Measurements from ENCODE around the gene DHX32. TPM values are rescaled to one million over a fixed set of nuclear protein-coding genes. Genes with fewer than 3 reads are reported as not detected.
"Not testable (repeated sequence)": the region's sequence is repeated elsewhere in the genome, so short reads cannot be mapped to it uniquely, and the experiment has no call there.

Gene DHX32
- total and polyA plus RNA-seq, 2 donors from 2014 or later: 20.0 to 33.2 TPM

DNA sequence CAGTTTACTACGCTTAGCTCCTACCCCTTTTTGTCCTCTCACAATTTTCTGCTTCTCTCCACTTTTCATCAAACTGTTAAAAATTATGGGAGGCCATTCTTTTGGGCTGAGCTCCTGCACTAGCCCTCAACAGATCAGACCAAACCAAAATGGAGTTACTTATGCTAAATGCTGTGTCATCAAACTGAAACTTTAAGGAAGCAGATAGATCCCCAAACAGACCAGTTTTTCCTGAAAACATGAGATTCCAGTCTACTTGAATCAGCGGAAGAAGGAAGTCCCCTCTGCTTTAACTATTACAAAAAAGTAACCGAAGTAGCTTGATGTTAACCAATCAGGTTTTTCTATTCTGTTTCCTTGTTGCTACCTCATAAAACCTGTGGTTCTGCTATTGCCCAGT is 35.9 kb upstream of the DHX32 start:
- H3K4me3 ChIP-seq (ENCODE audit: low read length in 3 of 3): no peak overlapping the region
- H3K36me3 ChIP-seq (ENCODE audit: control insufficient read depth in 2 of 3, insufficient read depth in 3 of 3, low read length in 3 of 3): no peaks in the 10 kb centered on the region
- H3K9me3 ChIP-seq (ENCODE audit: control insufficient read depth in 2 of 3, insufficient read depth in 1 of 3, low read length in 3 of 3): no peaks in the 10 kb centered on the region
- FAIRE-seq (no peak), DNase-seq (no peak)
- H3K4me1 ChIP-seq (ENCODE audit: control insufficient read depth in 2 of 3, insufficient read depth in 2 of 3, low read depth in 1 of 3, low read length in 3 of 3): no peaks in the 10 kb centered on the region
- no peak overlapping the region for H3K9ac ChIP-seq (ENCODE audit: low read length in 3 of 3)
- intact Hi-C loops (cut with DNase I): no loop called here
- TF ChIP-seq CTCF (IDR thresholded peaks at IDR 0.05; ENCODE audit: borderline replicate concordance, extremely low read depth, insufficient read depth): no peak
- no peak overlapping the region for H3K27ac ChIP-seq (ENCODE audit: low read depth in 2 of 2, low read length in 2 of 2)
- no peaks in the 10 kb centered on the region for H3K27me3 ChIP-seq (ENCODE audit: control insufficient read depth, insufficient read depth, low read length)

GRCh38 chr10:125913277-125913676 is 32.2 kb upstream of the DHX32 start:
- H3K36me3 ChIP-seq (ENCODE audit: control insufficient read depth in 2 of 3, insufficient read depth in 3 of 3, low read length in 3 of 3); DNase-seq; FAIRE-seq; H3K27me3 ChIP-seq (ENCODE audit: control insufficient read depth, insufficient read depth, low read length); H3K4me1 ChIP-seq (ENCODE audit: control insufficient read depth in 2 of 3, insufficient read depth in 2 of 3, low read depth in 1 of 3, low read length in 3 of 3); intact Hi-C loops (cut with DNase I); H3K9ac ChIP-seq (ENCODE audit: low read length in 3 of 3); H3K4me3 ChIP-seq (ENCODE audit: low read length in 3 of 3); H3K9me3 ChIP-seq (ENCODE audit: control insufficient read depth in 2 of 3, insufficient read depth in 1 of 3, low read length in 3 of 3); H3K27ac ChIP-seq (ENCODE audit: low read depth in 2 of 2, low read length in 2 of 2): not testable (repeated sequence)

DNA sequence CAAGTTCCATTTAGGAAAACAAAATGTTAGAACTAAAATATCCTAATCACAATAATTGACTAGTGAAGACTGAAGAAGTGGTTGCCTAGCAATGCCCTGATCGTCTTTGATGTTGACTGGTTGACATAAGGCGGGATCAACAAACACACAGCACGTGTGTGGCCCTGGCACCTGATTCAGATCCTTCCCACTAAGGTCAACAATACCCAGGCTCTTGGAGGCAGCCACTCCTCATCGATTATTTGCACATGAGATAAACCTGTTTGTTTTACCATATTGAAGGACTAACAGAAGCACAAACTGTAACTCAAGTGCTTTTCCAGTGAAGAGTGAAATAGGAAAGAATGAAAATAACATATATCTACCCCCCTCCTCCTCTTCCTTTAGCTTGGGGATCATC is 30.9 kb upstream of the DHX32 start:
- H3K9me3 ChIP-seq (ENCODE audit: control insufficient read depth in 2 of 3, insufficient read depth in 1 of 3, low read length in 3 of 3): no peaks in the 10 kb centered on the region
- intact Hi-C loops (cut with DNase I): no loop called here
- no peak for TF ChIP-seq CTCF (IDR thresholded peaks at IDR 0.05; ENCODE audit: borderline replicate concordance, extremely low read depth, insufficient read depth)
- DNase-seq: no peak
- H3K4me3 ChIP-seq (ENCODE audit: low read length in 3 of 3): no peak overlapping the region
- no peaks in the 10 kb centered on the region for H3K4me1 ChIP-seq (ENCODE audit: control insufficient read depth in 2 of 3, insufficient read depth in 2 of 3, low read depth in 1 of 3, low read length in 3 of 3)
- no peaks in the 10 kb centered on the region for H3K36me3 ChIP-seq (ENCODE audit: control insufficient read depth in 2 of 3, insufficient read depth in 3 of 3, low read length in 3 of 3)
- no peak overlapping the region for H3K9ac ChIP-seq (ENCODE audit: low read length in 3 of 3)
- no peaks in the 10 kb centered on the region for H3K27me3 ChIP-seq (ENCODE audit: control insufficient read depth, insufficient read depth, low read length)
- no peak overlapping the region for H3K27ac ChIP-seq (ENCODE audit: low read depth in 2 of 2, low read length in 2 of 2)
- FAIRE-seq: no peak

- Histone ChIP-seq H3K4me3 (ENCODE audit: low read length in 3 of 3) (no peak overlapping the region), H3K4me1 (ENCODE audit: control insufficient read depth in 2 of 3, insufficient read depth in 2 of 3, low read depth in 1 of 3, low read length in 3 of 3) (no peaks in the 10 kb centered on the region), H3K9me3 (ENCODE audit: control insufficient read depth in 2 of 3, insufficient read depth in 1 of 3, low read length in 3 of 3) (no peaks in the 10 kb centered on the region), H3K27me3 (ENCODE audit: control insufficient read depth, insufficient read depth, low read length) (no peaks in the 10 kb centered on the region), H3K36me3 (ENCODE audit: control insufficient read depth in 2 of 3, insufficient read depth in 3 of 3, low read length in 3 of 3) (no peaks in the 10 kb centered on the region), H3K27ac (ENCODE audit: low read depth in 2 of 2, low read length in 2 of 2) (no peak overlapping the region), H3K9ac (ENCODE audit: low read length in 3 of 3) (no peak overlapping the region)
- no peak for TF ChIP-seq CTCF (IDR thresholded peaks at IDR 0.05; ENCODE audit: borderline replicate concordance, extremely low read depth, insufficient read depth)
- FAIRE-seq: no peak
- no peak for DNase-seq
- intact Hi-C loops (cut with DNase I): no loop called here
Observed at GRCh38 chr10:125911145-125911544, 30.1 kb upstream of the DHX32 start.

DNA sequence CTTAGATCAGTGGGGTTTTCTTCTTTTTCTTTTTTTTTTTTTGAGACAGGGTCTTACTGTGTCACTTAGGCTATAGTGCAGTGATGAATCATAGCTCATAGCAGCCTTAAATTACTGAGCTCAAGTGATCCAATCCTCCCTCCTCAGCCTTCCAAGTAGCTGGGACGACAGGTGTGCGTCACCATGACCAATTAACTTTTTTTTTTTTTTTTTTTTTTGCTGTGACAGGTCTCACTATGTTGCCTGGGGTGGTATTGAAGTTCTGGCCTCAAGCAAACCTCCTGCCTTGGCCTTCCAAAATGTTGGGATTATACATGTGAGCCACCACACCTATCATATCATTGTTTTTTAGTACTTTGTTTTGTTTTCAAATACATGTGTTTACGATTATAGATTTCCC is 28.4 kb upstream of the DHX32 start:
- H3K27ac ChIP-seq (ENCODE audit: low read depth in 2 of 2, low read length in 2 of 2); H3K27me3 ChIP-seq (ENCODE audit: control insufficient read depth, insufficient read depth, low read length); FAIRE-seq; H3K4me1 ChIP-seq (ENCODE audit: control insufficient read depth in 2 of 3, insufficient read depth in 2 of 3, low read depth in 1 of 3, low read length in 3 of 3); H3K9ac ChIP-seq (ENCODE audit: low read length in 3 of 3); DNase-seq; H3K4me3 ChIP-seq (ENCODE audit: low read length in 3 of 3); intact Hi-C loops (cut with DNase I); H3K36me3 ChIP-seq (ENCODE audit: control insufficient read depth in 2 of 3, insufficient read depth in 3 of 3, low read length in 3 of 3); H3K9me3 ChIP-seq (ENCODE audit: control insufficient read depth in 2 of 3, insufficient read depth in 1 of 3, low read length in 3 of 3): not testable (repeated sequence)

- H3K9me3 ChIP-seq (ENCODE audit: control insufficient read depth in 2 of 3, insufficient read depth in 1 of 3, low read length in 3 of 3); H3K9ac ChIP-seq (ENCODE audit: low read length in 3 of 3); H3K36me3 ChIP-seq (ENCODE audit: control insufficient read depth in 2 of 3, insufficient read depth in 3 of 3, low read length in 3 of 3); intact Hi-C loops (cut with DNase I); H3K27ac ChIP-seq (ENCODE audit: low read depth in 2 of 2, low read length in 2 of 2); DNase-seq; FAIRE-seq; H3K27me3 ChIP-seq (ENCODE audit: control insufficient read depth, insufficient read depth, low read length); H3K4me3 ChIP-seq (ENCODE audit: low read length in 3 of 3); H3K4me1 ChIP-seq (ENCODE audit: control insufficient read depth in 2 of 3, insufficient read depth in 2 of 3, low read depth in 1 of 3, low read length in 3 of 3): not testable (repeated sequence)
Observed at GRCh38 chr10:125908813-125909212, 27.7 kb upstream of the DHX32 start.

All from kidney (tissue), 14 donors.